ENCODE results near the gene TAF13. TPM values are rescaled to one million over a fixed set of nuclear protein-coding genes. Genes with fewer than 3 reads are reported as not detected.
"Not testable (repeated sequence)": the region's sequence is repeated elsewhere in the genome, so short reads cannot be mapped to it uniquely, and the experiment has no call there.

The TAF13 gene
- total RNA-seq, 2 donors from 2014 or later: 39.2 to 48.6 TPM

DNA sequence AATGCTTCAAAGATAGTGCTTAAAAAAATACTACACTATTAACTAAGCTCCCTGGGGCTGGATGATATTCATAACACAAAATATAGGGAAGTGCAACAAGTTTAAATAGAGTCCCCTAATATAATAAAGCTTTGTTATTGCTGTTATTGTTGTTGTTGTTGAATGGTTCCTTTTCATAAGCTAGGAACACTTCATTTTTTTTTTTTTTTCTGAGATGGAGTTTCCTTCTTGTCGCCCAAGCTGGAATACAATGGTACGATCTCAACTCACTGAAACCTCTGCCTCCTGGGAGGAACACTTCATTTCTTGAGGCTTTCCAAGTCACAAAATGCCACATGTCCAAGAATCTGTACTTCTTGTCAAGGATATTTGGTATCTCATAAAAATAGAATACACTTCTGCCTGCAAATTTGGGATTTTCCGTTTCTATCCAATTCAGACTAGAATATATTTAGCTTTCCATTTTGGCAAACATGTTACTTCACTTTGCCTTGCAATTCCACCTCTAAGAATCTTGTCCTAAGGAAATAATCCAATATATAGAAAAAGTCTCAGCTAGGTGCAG is 55.0 kb downstream of the TAF13 start:
- Histone ChIP-seq H3K27me3 (ENCODE audit: control insufficient read depth, insufficient read depth, low read length, poor library complexity, severe bottlenecking) (no peaks in the 10 kb centered on the region), H3K9ac (ENCODE audit: extremely low read depth, low read length, poor library complexity, severe bottlenecking) (no peak overlapping the region), H3K9me3 (ENCODE audit: control insufficient read depth, low read length) (peaks cover 7% of the 10 kb centered on the region), H3K36me3 (ENCODE audit: control insufficient read depth, insufficient read depth, low read length) (peaks cover 15% of the 10 kb centered on the region), H3K27ac (ENCODE audit: low read depth, low read length) (no peak overlapping the region), H3K4me3 (ENCODE audit: low read length) (no peak overlapping the region), H3K4me1 (ENCODE audit: control insufficient read depth, insufficient read depth, low read length) (no peaks in the 10 kb centered on the region)
- no peaks in the 10 kb centered on the region for H3K27me3 Mint-ChIP-seq (ENCODE audit: insufficient read depth)
- DNase-seq: no peak
- no peaks in the 10 kb centered on the region for H3K4me1 Mint-ChIP-seq
- H3K9me3 Mint-ChIP-seq: peaks cover 5% of the 10 kb centered on the region
- WGBS, 2 experiments (ENCODE audit: insufficient coverage in 1 of 2, insufficient read length in 1 of 2): 96 to 100% methylated on average over 1 to 3 of the region's 3 CpGs
- peaks cover 35% of the 10 kb centered on the region for H3K36me3 Mint-ChIP-seq (ENCODE audit: low read depth)
- no peak for TF ChIP-seq CTCF (conservative IDR thresholded peaks at IDR 0.05)
- H3K4me3 Mint-ChIP-seq: no peak overlapping the region
- H3K27ac Mint-ChIP-seq: no peak overlapping the region

- H3K36me3 Mint-ChIP-seq (ENCODE audit: low read depth): peaks cover 31% of the 10 kb centered on the region
- WGBS, 2 experiments (ENCODE audit: insufficient coverage in 1 of 2, insufficient read length in 1 of 2): 86 to 94% methylated on average over 3 to 6 of the region's 6 CpGs
- H3K27me3 Mint-ChIP-seq (ENCODE audit: insufficient read depth): not testable (repeated sequence)
These were observed 58.1 kb downstream of the TAF13 start for GRCh38 chr1:109017719-109018118.

DNA sequence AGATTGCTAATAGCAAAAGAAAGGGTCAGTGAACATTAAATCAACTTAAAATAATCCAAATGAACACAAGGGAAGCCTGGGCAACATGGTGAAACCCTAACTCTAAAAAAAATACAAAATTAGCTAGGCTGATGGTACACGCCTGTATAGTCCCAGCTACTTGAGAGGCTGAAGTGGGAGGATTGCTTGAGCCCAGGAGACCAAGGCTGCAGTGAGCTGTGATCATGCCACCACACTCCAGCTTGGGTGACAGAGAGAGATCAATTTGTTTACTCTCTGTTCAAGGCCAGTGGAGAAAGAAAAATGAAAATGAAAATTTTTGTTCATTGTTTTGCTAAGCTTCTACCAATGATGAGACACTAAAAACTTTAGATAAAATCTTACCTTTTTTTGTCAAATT is 58.7 kb downstream of the TAF13 start:
- peaks cover 25% of the 10 kb centered on the region for H3K36me3 ChIP-seq (ENCODE audit: control insufficient read depth, insufficient read depth, low read length)
- DNase-seq: no peak
- H3K27me3 ChIP-seq (ENCODE audit: control insufficient read depth, insufficient read depth, low read length, poor library complexity, severe bottlenecking): no peaks in the 10 kb centered on the region
- H3K4me1 Mint-ChIP-seq: no peaks in the 10 kb centered on the region
- peaks cover 7% of the 10 kb centered on the region for H3K9me3 ChIP-seq (ENCODE audit: control insufficient read depth, low read length)
- no peak overlapping the region for H3K4me3 Mint-ChIP-seq
- no peaks in the 10 kb centered on the region for H3K27me3 Mint-ChIP-seq (ENCODE audit: insufficient read depth)
- TF ChIP-seq CTCF (conservative IDR thresholded peaks at IDR 0.05): no peak
- H3K27ac ChIP-seq (ENCODE audit: low read depth, low read length): no peak overlapping the region
- H3K27ac Mint-ChIP-seq: no peak overlapping the region
- H3K36me3 Mint-ChIP-seq (ENCODE audit: low read depth): peaks cover 29% of the 10 kb centered on the region
- H3K4me3 ChIP-seq (ENCODE audit: low read length): no peak overlapping the region
- H3K9ac ChIP-seq (ENCODE audit: extremely low read depth, low read length, poor library complexity, severe bottlenecking): no peak overlapping the region
- peaks cover 5% of the 10 kb centered on the region for H3K9me3 Mint-ChIP-seq
- WGBS, 2 experiments (ENCODE audit: insufficient coverage in 1 of 2, insufficient read length in 1 of 2): 96% methylated on average over 1 of the region's 1 CpG; no CpG with 5 or more reads in 1 of the 2 experiments
- H3K4me1 ChIP-seq (ENCODE audit: control insufficient read depth, insufficient read depth, low read length): no peaks in the 10 kb centered on the region

More at GRCh38 chr1:109017719-109018118, 58.1 kb downstream of the TAF13 start:
- H3K9ac ChIP-seq (ENCODE audit: extremely low read depth, low read length, poor library complexity, severe bottlenecking); H3K4me3 ChIP-seq (ENCODE audit: low read length); H3K4me1 ChIP-seq (ENCODE audit: control insufficient read depth, insufficient read depth, low read length); H3K4me1 Mint-ChIP-seq; H3K4me3 Mint-ChIP-seq; H3K27ac ChIP-seq (ENCODE audit: low read depth, low read length); H3K27me3 ChIP-seq (ENCODE audit: control insufficient read depth, insufficient read depth, low read length, poor library complexity, severe bottlenecking); DNase-seq; H3K9me3 Mint-ChIP-seq; H3K9me3 ChIP-seq (ENCODE audit: control insufficient read depth, low read length); H3K27ac Mint-ChIP-seq: not testable (repeated sequence)
- peaks cover 22% of the 10 kb centered on the region for H3K36me3 ChIP-seq (ENCODE audit: control insufficient read depth, insufficient read depth, low read length)

Other genes starting within 250 kb of the TAF13 start
- 1 to 10 TPM in 1 of 2 donors, under 1 TPM in 1; 0.20 to 2.0 TPM for gene AKNAD1, start 218.9 kb downstream of the TAF13 start, total RNA-seq
- 10 to 100 TPM; 39.0 to 60.1 TPM for gene GPSM2, start 199.0 kb downstream of the TAF13 start, total RNA-seq
- gene CLCC1, start 112.5 kb downstream of the TAF13 start, total RNA-seq: 10 to 100 TPM; 19.4 to 25.3 TPM
- 1 to 10 TPM; 7.5 to 9.2 TPM for gene WDR47, start 33.9 kb downstream of the TAF13 start, total RNA-seq
- gene TMEM167B, start 14.8 kb upstream of the TAF13 start, total RNA-seq: 10 to 100 TPM; 14.6 to 23.0 TPM
- under 1 TPM; 0.48 to 0.89 TPM for gene ELAPOR1, start 38.1 kb upstream of the TAF13 start, total RNA-seq
- 100 to 1,000 TPM; 100 to 101 TPM for gene SARS1, start 137.9 kb upstream of the TAF13 start, total RNA-seq
- gene CELSR2, start 173.5 kb upstream of the TAF13 start, total RNA-seq: 10 to 100 TPM; 16.1 to 20.2 TPM
- gene PSRC1, start 207.1 kb upstream of the TAF13 start, total RNA-seq: 10 to 100 TPM; 38.5 to 72.7 TPM
- gene MYBPHL, start 231.0 kb upstream of the TAF13 start, total RNA-seq: not detected

All from endodermal cell (in vitro differentiated cells).